Endothelial cell of umbilical vein (primary cell): Measurements from ENCODE around the gene BRS3. TPM values are rescaled to one million over a fixed set of nuclear protein-coding genes. Genes with fewer than 3 reads are reported as not detected.
"Not testable (repeated sequence)": the region's sequence is repeated elsewhere in the genome, so short reads cannot be mapped to it uniquely, and the experiment has no call there.

Experiments
- BruUV-seq: library from RNA; stranded (reverse); fragments of 400-500 nt; replicated peaks from 2 replicates; lab custom pipeline; 2021; lab: Mats Ljungman, UMichigan
- CTCF ChIA-PET: fragments of 300-600, 350-600 bp; sonication (Branson Sonifier 250); formaldehyde crosslinking; loops from one replicate; lab custom pipeline; 2021; ENCODE audit warnings: antibody characterized with exemption, inconsistent platforms; lab: Charles Lee
- POLR2A ChIA-PET: fragments of 300-600, 350-600 bp; sonication (Branson Sonifier 250); formaldehyde crosslinking; loops from one replicate; lab custom pipeline; 2021; ENCODE audit warnings: antibody characterized with exemption, inconsistent platforms; lab: Charles Lee
- DNase-seq: peaks from one replicate; pipeline ENCODE4 v3.0.0-alpha.2; 2011; ENCODE audit warnings: low read depth, low spot score
- FAIRE-seq: peaks from 2 replicates; lab custom pipeline; 2011; peaks lifted over from hg19 to GRCh38; lab: Jason Lieb, UNC
- H2AFZ ChIP-seq: 2 replicates; pipeline ENCODE4 v1.6.0; 2012; ENCODE audit warnings: low read depth, low read length, control low read depth, inconsistent platforms
- H3K27ac ChIP-seq: 2 replicates; pipeline ENCODE4 v1.5.1; 2011; ENCODE audit warnings: low read depth, mild to moderate bottlenecking, control low read depth, low read length, moderate library complexity; ENCODE audit not compliant: insufficient read depth
- H3K27me3 ChIP-seq, 2 experiments: 2 replicates each; pipeline versions ENCODE4 v1.6.0 to v1.6.1; 2011; ENCODE audit warnings: low read length in 2 of 2, mixed read lengths in 1 of 2; ENCODE audit not compliant: control insufficient read depth in 2 of 2, insufficient read depth in 2 of 2
- H3K36me3 ChIP-seq, 2 experiments: 2 replicates in 1 of 2; 3 replicates in 1 of 2; pipeline ENCODE4 v1.5.1; 2011; ENCODE audit warnings: low read length in 2 of 2, mild to moderate bottlenecking in 1 of 2, moderate library complexity in 1 of 2; ENCODE audit not compliant: control insufficient read depth in 2 of 2, insufficient read depth in 2 of 2; ENCODE audit errors: extremely low read depth in 1 of 2
- H3K4me1 ChIP-seq: 3 replicates; pipeline ENCODE4 v1.5.1; 2011; ENCODE audit warnings: mild to moderate bottlenecking, low read length; ENCODE audit not compliant: control insufficient read depth, insufficient read depth; ENCODE audit errors: extremely low read depth
- H3K4me2 ChIP-seq: 2 replicates; pipeline ENCODE4 v1.6.1; 2011; ENCODE audit warnings: low read length, control low read depth, mixed read lengths; ENCODE audit not compliant: insufficient read depth
- H3K4me3 ChIP-seq, 3 experiments: fragments of 200-600 bp in 1 of 3; sonication (generic), shearing (Covaris generic) in 1 of 3; replicated peaks in 1 of 3; 2 replicates each; pipeline ENCODE4 v1.5.1; 2011 to 2016; ENCODE audit warnings: control low read depth in 3 of 3, low read length in 3 of 3, mild to moderate bottlenecking in 2 of 3, inconsistent platforms in 1 of 3, low read depth in 1 of 3, moderate library complexity in 1 of 3; ENCODE audit not compliant: insufficient read depth in 1 of 3
- H3K79me2 ChIP-seq: 2 replicates; pipeline ENCODE4 v1.6.0; 2012; ENCODE audit warnings: low read length, inconsistent platforms; ENCODE audit not compliant: control insufficient read depth, insufficient read depth
- H3K9ac ChIP-seq: replicated peaks from 2 replicates; pipeline ENCODE3; 2011; ENCODE audit warnings: low read length, control low read depth; ENCODE audit not compliant: insufficient read depth; ENCODE audit errors: extremely low read depth
- H3K9me1 ChIP-seq: replicated peaks from 3 replicates; pipeline ENCODE4 v1.6.0; 2011; ENCODE audit warnings: mild to moderate bottlenecking, low read length; ENCODE audit not compliant: control insufficient read depth, insufficient read depth; ENCODE audit errors: extremely low read depth
- H3K9me3 ChIP-seq: replicated peaks from 2 replicates; pipeline ENCODE4 v1.5.1; 2012; ENCODE audit warnings: low read length, inconsistent platforms; ENCODE audit not compliant: control insufficient read depth, insufficient read depth
- H4K20me1 ChIP-seq: replicated peaks from 2 replicates; pipeline ENCODE3; 2011; ENCODE audit warnings: mild to moderate bottlenecking, low read length; ENCODE audit not compliant: control insufficient read depth, insufficient read depth; ENCODE audit errors: extremely low read depth
- EZH2 ChIP-seq: IDR thresholded peaks from 2 replicates; pipeline ENCODE4 v1.6.1; 2012; ENCODE audit warnings: borderline replicate concordance, low read depth, mild to moderate bottlenecking, moderate library complexity, low read length, inconsistent platforms; ENCODE audit not compliant: severe bottlenecking
- JUN ChIP-seq: IDR thresholded peaks from 2 replicates; pipeline ENCODE4 v1.6.1; 2011; ENCODE audit warnings: borderline replicate concordance, low read depth; ENCODE audit not compliant: insufficient read length, insufficient read depth
- MYC ChIP-seq: IDR thresholded peaks from one replicate; pipeline ENCODE4 v1.6.1; 2011; ENCODE audit warnings: mild to moderate bottlenecking, low read depth, low read length
- POLR2AphosphoS5 ChIP-seq: IDR thresholded peaks from 2 replicates; pipeline ENCODE4 v1.6.1; 2012; ENCODE audit warnings: low read depth, mild to moderate bottlenecking, control low read depth, low read length, moderate library complexity; ENCODE audit not compliant: insufficient read depth
- dilution Hi-C: fragments of 300-500 bp; cut with MboI; formaldehyde crosslinking; loops from one replicate; pipeline ENCODE4 v1.15.0; 2019; ENCODE audit warnings: low sequenced_read_pairs; ENCODE audit not compliant: extremely low pct_ligation_motif_present
- intact Hi-C: fragments of 100-400 bp; cut with micrococcal nuclease; formaldehyde crosslinking; loops from one replicate; pipeline ENCODE4 v1.10.0; 2022
- polyA plus RNA-seq, 4 experiments: library from polyadenylated mRNA; depleted of rRNA in 3 of 4; stranded (reverse) in 3 of 4; unstranded in 1 of 4; fragments of >200 nt; gene quantifications; 2 replicates each; pipeline versions ENCODE4 v1.2.1 to v1.2.3, GENCODE V29; 2011 to 2012; ENCODE audit warnings: missing spikeins in 1 of 4
- total RNA-seq: library from RNA; stranded (reverse); gene quantifications from 2 replicates; pipeline ENCODE4 v1.2.3, GENCODE V29; 2021
- TF ChIP-seq, protein P1 (sequence below), 2 donors: IDR thresholded peaks; 1 replicate in 1 of 2; 2 replicates in 1 of 2; pipeline ENCODE4 v1.5.1; 2011; ENCODE audit warnings: low read length in 2 of 2, mild to moderate bottlenecking in 2 of 2, moderate library complexity in 2 of 2, control low read depth in 1 of 2, inconsistent platforms in 1 of 2, low read depth in 1 of 2; ENCODE audit not compliant: insufficient read depth in 1 of 2; ENCODE audit errors: extremely low read depth in 1 of 2

The BRS3 gene
- total and polyA plus RNA-seq, 2 donors (not counting 3 experiments of a cell fraction or from before 2014, with no cell fraction given), result not detected

- H3K9me1 ChIP-seq, result no peaks in the 10 kb centered on the region
- ChIA-PET CTCF (no interaction called here), POLR2A (no interaction called here)
- DNase-seq (no peak), FAIRE-seq (no peak)
- no peak overlapping the region for H3K27ac ChIP-seq
- H3K4me2 ChIP-seq, result no peak overlapping the region
- TF ChIP-seq MYC (no peak), EZH2 (no peak), POLR2AphosphoS5 (no peak), JUN (no peak)
- TF ChIP-seq, protein P1, sequence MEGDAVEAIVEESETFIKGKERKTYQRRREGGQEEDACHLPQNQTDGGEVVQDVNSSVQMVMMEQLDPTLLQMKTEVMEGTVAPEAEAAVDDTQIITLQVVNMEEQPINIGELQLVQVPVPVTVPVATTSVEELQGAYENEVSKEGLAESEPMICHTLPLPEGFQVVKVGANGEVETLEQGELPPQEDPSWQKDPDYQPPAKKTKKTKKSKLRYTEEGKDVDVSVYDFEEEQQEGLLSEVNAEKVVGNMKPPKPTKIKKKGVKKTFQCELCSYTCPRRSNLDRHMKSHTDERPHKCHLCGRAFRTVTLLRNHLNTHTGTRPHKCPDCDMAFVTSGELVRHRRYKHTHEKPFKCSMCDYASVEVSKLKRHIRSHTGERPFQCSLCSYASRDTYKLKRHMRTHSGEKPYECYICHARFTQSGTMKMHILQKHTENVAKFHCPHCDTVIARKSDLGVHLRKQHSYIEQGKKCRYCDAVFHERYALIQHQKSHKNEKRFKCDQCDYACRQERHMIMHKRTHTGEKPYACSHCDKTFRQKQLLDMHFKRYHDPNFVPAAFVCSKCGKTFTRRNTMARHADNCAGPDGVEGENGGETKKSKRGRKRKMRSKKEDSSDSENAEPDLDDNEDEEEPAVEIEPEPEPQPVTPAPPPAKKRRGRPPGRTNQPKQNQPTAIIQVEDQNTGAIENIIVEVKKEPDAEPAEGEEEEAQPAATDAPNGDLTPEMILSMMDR (IDR thresholded peaks at IDR 0.05; ENCODE audit: extremely low read depth in 1 of 2, insufficient read depth in 1 of 2, low read depth in 1 of 2, low read length in 2 of 2), result no peak
- no peaks in the 10 kb centered on the region for H4K20me1 ChIP-seq
- H3K9me3 ChIP-seq, result no peaks in the 10 kb centered on the region
- H3K27me3 ChIP-seq, result no peaks in the 10 kb centered on the region
- intact Hi-C loops, result no loop called here
- BruUV-seq, result no TSS peak
- dilution Hi-C loops, result no loop called here
- no peak overlapping the region for H3K9ac ChIP-seq
- no peaks in the 10 kb centered on the region for H3K4me1 ChIP-seq
- no peak overlapping the region for H2AFZ ChIP-seq
- no peaks in the 10 kb centered on the region for H3K79me2 ChIP-seq
- no peak overlapping the region for H3K4me3 ChIP-seq
- no peaks in the 10 kb centered on the region for H3K36me3 ChIP-seq
Measured at GRCh38 chrX:136438192-136438591, 49.6 kb upstream of the BRS3 start.

GRCh38 chrX:136445674-136446073, 42.1 kb upstream of the BRS3 start:
- H3K4me1 ChIP-seq, H3K9me3 ChIP-seq, H3K4me2 ChIP-seq, dilution Hi-C loops, H3K9ac ChIP-seq, H3K36me3 ChIP-seq, FAIRE-seq, H3K79me2 ChIP-seq, CTCF ChIA-PET, H3K27ac ChIP-seq, H3K27me3 ChIP-seq, intact Hi-C loops, DNase-seq, H3K9me1 ChIP-seq, BruUV-seq, H4K20me1 ChIP-seq, POLR2A ChIA-PET, H3K4me3 ChIP-seq, H2AFZ ChIP-seq: not testable (repeated sequence)
